IMR-90 (cell line): ENCODE data around the gene ITPK1.
"Not testable (repeated sequence)": the region's sequence is repeated elsewhere in the genome, so short reads cannot be mapped to it uniquely, and the experiment has no call there.

ENCODE experiments used
- BHLHE40 ChIP-seq: fragments of 150-350 bp; IDR thresholded peaks from 2 replicates; pipeline ENCODE4 v1.6.1; 2016; ENCODE audit warnings: mild to moderate bottlenecking, low read depth, low read length
- CEBPB ChIP-seq: IDR thresholded peaks from 2 replicates; pipeline ENCODE4 v1.6.1; 2012; ENCODE audit warnings: low read depth, low read length, improper control_type of control experiment
- CHD1 ChIP-seq: IDR thresholded peaks from 2 replicates; pipeline ENCODE4 v1.6.1; 2012; ENCODE audit warnings: low read depth, low read length, improper control_type of control experiment
- MAFK ChIP-seq: IDR thresholded peaks from 2 replicates; pipeline ENCODE4 v1.6.1; 2012; ENCODE audit warnings: low read depth, low read length, improper control_type of control experiment
- MAZ ChIP-seq: IDR thresholded peaks from 2 replicates; pipeline ENCODE4 v1.6.1; 2012; ENCODE audit warnings: low read depth, mild to moderate bottlenecking, low read length, improper control_type of control experiment, moderate library complexity, borderline replicate concordance
- MXI1 ChIP-seq: IDR thresholded peaks from 2 replicates; pipeline ENCODE4 v1.6.1; 2012; ENCODE audit warnings: low read depth, mild to moderate bottlenecking, low read length, moderate library complexity, borderline replicate concordance
- POLR2A ChIP-seq: IDR thresholded peaks from 2 replicates; pipeline ENCODE4 v1.6.1; 2012; ENCODE audit warnings: mild to moderate bottlenecking, low read depth, low read length
- RAD21 ChIP-seq: IDR thresholded peaks from 2 replicates; pipeline ENCODE4 v1.6.1; 2012; ENCODE audit warnings: low read length, improper control_type of control experiment
- RCOR1 ChIP-seq: IDR thresholded peaks from 2 replicates; pipeline ENCODE4 v1.6.1; 2012; ENCODE audit warnings: mild to moderate bottlenecking, low read length, improper control_type of control experiment; ENCODE audit not compliant: insufficient replicate concordance
- RFX5 ChIP-seq: IDR thresholded peaks from 2 replicates; pipeline ENCODE4 v1.8.0; 2012; ENCODE audit warnings: low read depth, mild to moderate bottlenecking, low read length, moderate library complexity
- SMC3 ChIP-seq: fragments of 150-350 bp; IDR thresholded peaks from 2 replicates; pipeline ENCODE4 v1.6.1; 2016; ENCODE audit warnings: low read depth, mild to moderate bottlenecking, antibody characterized with exemption, low read length, moderate library complexity
- TF ChIP-seq, protein P1 (sequence below): conservative IDR thresholded peaks from 2 replicates; pipeline ENCODE4 v1.5.1; 2012; ENCODE audit warnings: mild to moderate bottlenecking, low read depth, low read length, improper control_type of control experiment
- TF ChIP-seq, protein P2 (sequence below): fragments of 150-350 bp; IDR thresholded peaks from 2 replicates; pipeline ENCODE4 v1.6.1; 2017; ENCODE audit warnings: mild to moderate bottlenecking, antibody characterized with exemption, low read length, low read depth
- TF ChIP-seq, protein P3 (sequence below): fragments of 150-350 bp; IDR thresholded peaks from 2 replicates; pipeline ENCODE4 v1.6.1; 2016; ENCODE audit warnings: low read depth, mild to moderate bottlenecking, low read length, moderate library complexity, borderline replicate concordance

- TF ChIP-seq, protein P1, sequence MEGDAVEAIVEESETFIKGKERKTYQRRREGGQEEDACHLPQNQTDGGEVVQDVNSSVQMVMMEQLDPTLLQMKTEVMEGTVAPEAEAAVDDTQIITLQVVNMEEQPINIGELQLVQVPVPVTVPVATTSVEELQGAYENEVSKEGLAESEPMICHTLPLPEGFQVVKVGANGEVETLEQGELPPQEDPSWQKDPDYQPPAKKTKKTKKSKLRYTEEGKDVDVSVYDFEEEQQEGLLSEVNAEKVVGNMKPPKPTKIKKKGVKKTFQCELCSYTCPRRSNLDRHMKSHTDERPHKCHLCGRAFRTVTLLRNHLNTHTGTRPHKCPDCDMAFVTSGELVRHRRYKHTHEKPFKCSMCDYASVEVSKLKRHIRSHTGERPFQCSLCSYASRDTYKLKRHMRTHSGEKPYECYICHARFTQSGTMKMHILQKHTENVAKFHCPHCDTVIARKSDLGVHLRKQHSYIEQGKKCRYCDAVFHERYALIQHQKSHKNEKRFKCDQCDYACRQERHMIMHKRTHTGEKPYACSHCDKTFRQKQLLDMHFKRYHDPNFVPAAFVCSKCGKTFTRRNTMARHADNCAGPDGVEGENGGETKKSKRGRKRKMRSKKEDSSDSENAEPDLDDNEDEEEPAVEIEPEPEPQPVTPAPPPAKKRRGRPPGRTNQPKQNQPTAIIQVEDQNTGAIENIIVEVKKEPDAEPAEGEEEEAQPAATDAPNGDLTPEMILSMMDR = not testable (repeated sequence)
- TF ChIP-seq POLR2A, MAZ, MAFK, SMC3, BHLHE40, RCOR1, CEBPB, MXI1, CHD1, RFX5, RAD21: not testable (repeated sequence)
- TF ChIP-seq, protein P2, sequence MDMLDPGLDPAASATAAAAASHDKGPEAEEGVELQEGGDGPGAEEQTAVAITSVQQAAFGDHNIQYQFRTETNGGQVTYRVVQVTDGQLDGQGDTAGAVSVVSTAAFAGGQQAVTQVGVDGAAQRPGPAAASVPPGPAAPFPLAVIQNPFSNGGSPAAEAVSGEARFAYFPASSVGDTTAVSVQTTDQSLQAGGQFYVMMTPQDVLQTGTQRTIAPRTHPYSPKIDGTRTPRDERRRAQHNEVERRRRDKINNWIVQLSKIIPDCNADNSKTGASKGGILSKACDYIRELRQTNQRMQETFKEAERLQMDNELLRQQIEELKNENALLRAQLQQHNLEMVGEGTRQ = not testable (repeated sequence)
- TF ChIP-seq, protein P3, sequence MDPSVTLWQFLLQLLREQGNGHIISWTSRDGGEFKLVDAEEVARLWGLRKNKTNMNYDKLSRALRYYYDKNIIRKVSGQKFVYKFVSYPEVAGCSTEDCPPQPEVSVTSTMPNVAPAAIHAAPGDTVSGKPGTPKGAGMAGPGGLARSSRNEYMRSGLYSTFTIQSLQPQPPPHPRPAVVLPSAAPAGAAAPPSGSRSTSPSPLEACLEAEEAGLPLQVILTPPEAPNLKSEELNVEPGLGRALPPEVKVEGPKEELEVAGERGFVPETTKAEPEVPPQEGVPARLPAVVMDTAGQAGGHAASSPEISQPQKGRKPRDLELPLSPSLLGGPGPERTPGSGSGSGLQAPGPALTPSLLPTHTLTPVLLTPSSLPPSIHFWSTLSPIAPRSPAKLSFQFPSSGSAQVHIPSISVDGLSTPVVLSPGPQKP = not testable (repeated sequence)
Observed at GRCh38 chr14:93158349-93158748, 42.6 kb upstream of the ITPK1 start.
